CD14-positive monocyte (primary cell): ENCODE data around the gene CTTNBP2. TPM values are rescaled to one million over a fixed set of nuclear protein-coding genes. Genes with fewer than 3 reads are reported as not detected.

Experiments
- DNase-seq, 3 donors: peaks; one replicate each; pipeline ENCODE4 v3.0.0-alpha.2; 2011 to 2022
- H2AFZ ChIP-seq: 2 replicates; pipeline ENCODE4 v1.6.0; 2012; ENCODE audit warnings: mild to moderate bottlenecking, low read depth, low read length, inconsistent platforms; ENCODE audit not compliant: insufficient read depth, poor library complexity, severe bottlenecking
- H3K27ac ChIP-seq, 2 donors: 1 replicate in 1 of 2; 2 replicates in 1 of 2; pipeline ENCODE4 v1.5.1; 2012 to 2013; ENCODE audit warnings: low read length in 2 of 2, control low read depth in 1 of 2, inconsistent platforms in 1 of 2, low read depth in 1 of 2, mild to moderate bottlenecking in 1 of 2
- H3K27me3 ChIP-seq, 2 donors: one replicate each; pipeline versions ENCODE4 v1.6.0 to v1.6.1; 2011 to 2013; ENCODE audit warnings: low read length in 2 of 2; ENCODE audit not compliant: control insufficient read depth in 2 of 2, insufficient read depth in 2 of 2
- H3K36me3 ChIP-seq, 2 donors: replicated peaks in 1 of 2; 1 replicate in 1 of 2; 2 replicates in 1 of 2; pipeline versions ENCODE4 v1.5.1 to v1.6.1; 2012 to 2013; ENCODE audit warnings: low read length in 2 of 2, control low read depth in 1 of 2, inconsistent platforms in 1 of 2, mild to moderate bottlenecking in 1 of 2; ENCODE audit not compliant: insufficient read depth in 2 of 2, control insufficient read depth in 1 of 2
- H3K4me1 ChIP-seq, 2 donors: 1 replicate in 1 of 2; 2 replicates in 1 of 2; pipeline versions ENCODE4 v1.5.1 to v1.6.1; 2012 to 2013; ENCODE audit warnings: low read length in 2 of 2, control low read depth in 1 of 2, inconsistent platforms in 1 of 2, mild to moderate bottlenecking in 1 of 2, moderate library complexity in 1 of 2; ENCODE audit not compliant: insufficient read depth in 2 of 2, control insufficient read depth in 1 of 2
- H3K4me2 ChIP-seq: replicated peaks from 2 replicates; pipeline ENCODE3; 2012; ENCODE audit warnings: low read length, moderate library complexity, mild to moderate bottlenecking; ENCODE audit not compliant: poor library complexity, severe bottlenecking; ENCODE audit errors: extremely low read depth
- H3K4me3 ChIP-seq, 3 experiments: fragments of 200-600 bp in 1 of 3; sonication (generic) in 1 of 3; replicated peaks in 1 of 3; 1 replicate in 2 of 3; 2 replicates in 1 of 3; pipeline ENCODE4 v1.5.1; 2011 to 2013; ENCODE audit warnings: low read length in 3 of 3, mild to moderate bottlenecking in 3 of 3, control low read depth in 2 of 3, low read depth in 2 of 3, inconsistent platforms in 1 of 3, moderate library complexity in 1 of 3
- H3K79me2 ChIP-seq: 2 replicates; pipeline ENCODE4 v1.6.0; 2012; ENCODE audit warnings: mild to moderate bottlenecking, control low read depth, inconsistent platforms, low read length, moderate library complexity; ENCODE audit not compliant: insufficient read depth
- H3K9ac ChIP-seq: 2 replicates; pipeline ENCODE4 v1.6.0; 2017; ENCODE audit warnings: low read length, mild to moderate bottlenecking; ENCODE audit not compliant: insufficient read depth, poor library complexity, severe bottlenecking
- H3K9me3 ChIP-seq, 2 donors: replicated peaks in 1 of 2; 1 replicate in 1 of 2; 2 replicates in 1 of 2; pipeline versions ENCODE4 v1.5.1 to v1.6.1; 2012 to 2013; ENCODE audit warnings: low read length in 2 of 2, control low read depth in 1 of 2; ENCODE audit not compliant: control insufficient read depth in 1 of 2, insufficient read depth in 1 of 2
- H4K20me1 ChIP-seq: 2 replicates; pipeline ENCODE4 v1.6.0; 2012; ENCODE audit warnings: mild to moderate bottlenecking, low read length, control low read depth, moderate library complexity; ENCODE audit not compliant: insufficient read depth
- H3K27ac Mint-ChIP-seq, 7 donors: one replicate each; pipeline ENCODE4 v1.8.0; 2020; ENCODE audit warnings: mild to moderate bottlenecking in 7 of 7, mixed read lengths in 7 of 7, moderate library complexity in 6 of 7, inconsistent platforms in 2 of 7
- H3K27me3 Mint-ChIP-seq, 3 donors: one replicate each; pipeline ENCODE4 v1.8.0; 2021 to 2022; ENCODE audit warnings: low read depth in 3 of 3, mild to moderate bottlenecking in 3 of 3, mixed read lengths in 3 of 3, moderate library complexity in 3 of 3, inconsistent platforms in 1 of 3
- H3K36me3 Mint-ChIP-seq, 2 donors: one replicate each; pipeline ENCODE4 v1.8.0; 2020; ENCODE audit warnings: mixed read lengths in 2 of 2, inconsistent platforms in 1 of 2, mild to moderate bottlenecking in 1 of 2
- H3K4me1 Mint-ChIP-seq: one replicate; pipeline ENCODE4 v1.8.0; 2020; ENCODE audit warnings: mild to moderate bottlenecking, mixed read lengths
- H3K4me3 Mint-ChIP-seq, 2 donors: one replicate each; pipeline ENCODE4 v1.8.0; 2020; ENCODE audit warnings: mild to moderate bottlenecking in 2 of 2, mixed read lengths in 2 of 2, moderate library complexity in 1 of 2
- H3K9me3 Mint-ChIP-seq, 7 donors: one replicate each; pipeline ENCODE4 v1.8.0; 2020 to 2022; ENCODE audit warnings: mixed read lengths in 7 of 7, mild to moderate bottlenecking in 6 of 7, moderate library complexity in 6 of 7, inconsistent platforms in 2 of 7
- WGBS: methylation state at CpG from one replicate; pipeline ENCODE4 v1.1.5; 2013; ENCODE audit warnings: missing lambda C conversion rate; ENCODE audit not compliant: insufficient coverage; 5-methylcytosine and 5-hydroxymethylcytosine counted together
- intact Hi-C, 2 donors: fragments of 100-400 bp; cut with micrococcal nuclease; formaldehyde crosslinking; loops; one replicate each; pipeline versions ENCODE4 v1.15.0 to v1.15.1; 2023
- polyA plus RNA-seq, 3 donors: library from polyadenylated mRNA; depleted of rRNA in 1 of 3; unstranded in 2 of 3; stranded (reverse) in 1 of 3; fragments of 300-500 nt in 2 of 3; fragments of >200 nt in 1 of 3; fragmentation: Illumina TruSeq in 2 of 3; gene quantifications; 1 replicate in 2 of 3; 2 replicates in 1 of 3; pipeline ENCODE4 v1.2.3, GENCODE V29; 2012 to 2021
- TF ChIP-seq, protein P1 (sequence below): fragments of 200-600 bp; IDR thresholded peaks from one replicate; pipeline ENCODE4 v1.8.0; 2022; ENCODE audit warnings: antibody characterized with exemption, mild to moderate bottlenecking

Gene CTTNBP2
- polyA plus RNA-seq, 3 donors = 0.38 to 1.4 TPM; not detected in 1

DNA sequence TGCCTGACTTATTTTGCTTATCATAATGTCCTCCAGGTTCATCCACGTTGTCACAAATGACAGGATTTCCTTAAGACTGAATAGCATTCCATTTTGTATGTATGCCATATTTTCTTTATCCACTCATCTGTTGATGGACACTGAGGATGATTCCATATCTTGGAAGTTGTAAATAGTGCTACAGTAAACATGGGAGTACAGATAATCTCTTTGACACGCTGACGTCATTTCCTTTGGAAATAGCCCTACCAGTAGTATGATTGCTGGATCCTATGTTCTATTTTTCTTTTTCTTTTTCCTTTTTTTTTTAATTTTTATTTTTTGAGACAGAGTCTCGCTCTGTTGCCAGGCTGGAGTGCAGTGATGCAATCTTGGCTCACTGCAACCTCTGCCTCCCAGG lies 167.6 kb downstream of the CTTNBP2 start:
- no peak overlapping the region for H2AFZ ChIP-seq
- DNase-seq = no peak
- no peak overlapping the region for H3K27ac ChIP-seq
- no peaks in the 10 kb centered on the region for H3K36me3 ChIP-seq
- H3K27me3 ChIP-seq = no peaks in the 10 kb centered on the region
- intact Hi-C loops = no loop called here
- no peak overlapping the region for H3K4me3 ChIP-seq
- no peak overlapping the region for H3K9ac ChIP-seq
- Mint-ChIP-seq H3K4me1 (no peaks in the 10 kb centered on the region), H3K27me3 (peaks cover 0 to 4% (median 0%) of the 10 kb centered on the region in 3 donors), H3K27ac (no peak overlapping the region), H3K4me3 (no peak overlapping the region), H3K9me3 (peaks cover 0 to 1% (median 0%) of the 10 kb centered on the region in 7 donors), H3K36me3 (no peaks in the 10 kb centered on the region)
- H3K4me1 ChIP-seq = no peaks in the 10 kb centered on the region
- H3K9me3 ChIP-seq = no peaks in the 10 kb centered on the region
- 100% methylated on average over 1 of the region's 4 CpGs for WGBS
- TF ChIP-seq, protein P1, sequence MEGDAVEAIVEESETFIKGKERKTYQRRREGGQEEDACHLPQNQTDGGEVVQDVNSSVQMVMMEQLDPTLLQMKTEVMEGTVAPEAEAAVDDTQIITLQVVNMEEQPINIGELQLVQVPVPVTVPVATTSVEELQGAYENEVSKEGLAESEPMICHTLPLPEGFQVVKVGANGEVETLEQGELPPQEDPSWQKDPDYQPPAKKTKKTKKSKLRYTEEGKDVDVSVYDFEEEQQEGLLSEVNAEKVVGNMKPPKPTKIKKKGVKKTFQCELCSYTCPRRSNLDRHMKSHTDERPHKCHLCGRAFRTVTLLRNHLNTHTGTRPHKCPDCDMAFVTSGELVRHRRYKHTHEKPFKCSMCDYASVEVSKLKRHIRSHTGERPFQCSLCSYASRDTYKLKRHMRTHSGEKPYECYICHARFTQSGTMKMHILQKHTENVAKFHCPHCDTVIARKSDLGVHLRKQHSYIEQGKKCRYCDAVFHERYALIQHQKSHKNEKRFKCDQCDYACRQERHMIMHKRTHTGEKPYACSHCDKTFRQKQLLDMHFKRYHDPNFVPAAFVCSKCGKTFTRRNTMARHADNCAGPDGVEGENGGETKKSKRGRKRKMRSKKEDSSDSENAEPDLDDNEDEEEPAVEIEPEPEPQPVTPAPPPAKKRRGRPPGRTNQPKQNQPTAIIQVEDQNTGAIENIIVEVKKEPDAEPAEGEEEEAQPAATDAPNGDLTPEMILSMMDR = no peak
- no peaks in the 10 kb centered on the region for H4K20me1 ChIP-seq
- H3K4me2 ChIP-seq = no peak overlapping the region
- no peaks in the 10 kb centered on the region for H3K79me2 ChIP-seq

DNA sequence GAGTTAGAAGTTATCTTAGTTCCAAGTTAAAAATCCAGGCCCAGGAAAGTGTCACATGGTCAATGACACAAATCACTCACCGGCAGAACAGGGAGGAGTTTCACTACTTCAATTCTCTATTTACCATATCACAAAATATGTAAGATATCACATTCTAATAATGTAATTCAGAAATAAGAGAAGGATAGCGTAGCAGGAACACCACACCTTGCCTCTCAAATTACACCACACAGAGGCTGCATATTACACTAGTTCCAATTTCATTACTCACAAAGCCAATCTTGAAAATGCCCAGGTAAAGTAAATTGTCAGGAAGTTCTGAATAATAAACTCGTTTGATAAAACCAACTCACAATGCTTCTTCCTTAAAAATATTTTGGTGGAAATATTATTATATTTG lies 169.2 kb downstream of the CTTNBP2 start:
- WGBS = no CpG with 5 or more reads among the region's 3 CpGs
- Histone ChIP-seq H3K4me3 (no peak overlapping the region), H3K36me3 (no peaks in the 10 kb centered on the region), H3K9ac (no peak overlapping the region), H4K20me1 (no peaks in the 10 kb centered on the region), H3K4me1 (no peaks in the 10 kb centered on the region), H3K27ac (no peak overlapping the region), H3K9me3 (no peaks in the 10 kb centered on the region), H3K79me2 (no peaks in the 10 kb centered on the region), H3K4me2 (no peak overlapping the region), H2AFZ (no peak overlapping the region), H3K27me3 (no peaks in the 10 kb centered on the region)
- H3K36me3 Mint-ChIP-seq = no peaks in the 10 kb centered on the region
- peaks cover 0 to 4% (median 0%) of the 10 kb centered on the region in 3 donors for H3K27me3 Mint-ChIP-seq
- H3K9me3 Mint-ChIP-seq = peaks cover 0 to 1% (median 0%) of the 10 kb centered on the region in 7 donors
- no peak overlapping the region for H3K4me3 Mint-ChIP-seq
- intact Hi-C loops = no loop called here
- DNase-seq = no peak
- TF ChIP-seq, protein P1 = no peak
- no peak overlapping the region for H3K27ac Mint-ChIP-seq
- no peaks in the 10 kb centered on the region for H3K4me1 Mint-ChIP-seq
